Body of pancreas (tissue), 4 donors: ENCODE results near the gene GLIS1. TPM values are rescaled to one million over a fixed set of nuclear protein-coding genes. Genes with fewer than 3 reads are reported as not detected.

ENCODE experiments used
- ATAC-seq: fragments of 150-250 bp; one replicate; pipeline ENCODE4 v1.9.1; 2016
- DNase-seq, 4 donors: peaks; one replicate each; pipeline ENCODE4 v3.0.0-alpha.2; 2019
- H3K27ac ChIP-seq, 4 donors: fragments of 200-600 bp; sonication (generic); 1 replicate in 3 of 4; 2 replicates in 1 of 4; pipeline versions ENCODE4 v1.5.1 to v1.6.1; 2016 to 2019; ENCODE audit warnings: mild to moderate bottlenecking in 1 of 4, mixed read lengths in 1 of 4, moderate library complexity in 1 of 4
- H3K27me3 ChIP-seq, 2 donors: fragments of 200-600 bp; sonication (generic); one replicate each; pipeline ENCODE4 v1.6.0; 2016; ENCODE audit warnings: mild to moderate bottlenecking in 1 of 2
- H3K36me3 ChIP-seq, 2 donors: fragments of 200-600 bp; sonication (generic); replicated peaks in 1 of 2; 2 replicates each; pipeline ENCODE4 v1.5.1; 2016; ENCODE audit warnings: low read depth in 2 of 2; ENCODE audit not compliant: insufficient read depth in 1 of 2
- H3K4me1 ChIP-seq: fragments of 200-600 bp; sonication (generic); one replicate; pipeline ENCODE4 v1.6.0; 2016
- H3K4me3 ChIP-seq, 2 donors: fragments of 200-600 bp; sonication (generic); 1 replicate in 1 of 2; 2 replicates in 1 of 2; pipeline ENCODE4 v1.5.1; 2016 to 2019
- H3K9me3 ChIP-seq, 3 donors: fragments of 200-600 bp; sonication (generic); 1 replicate in 2 of 3; 2 replicates in 1 of 3; pipeline ENCODE4 v1.5.1; 2016
- POLR2A ChIP-seq, 3 donors: fragments of 450-650 bp; IDR thresholded peaks; one replicate each; pipeline ENCODE4 v1.6.1; 2016; ENCODE audit warnings: antibody characterized with exemption in 3 of 3, mild to moderate bottlenecking in 2 of 3
- WGBS, 2 donors: methylation state at CpG; one replicate each; pipeline ENCODE4 v1.1.5; 2017; 5-methylcytosine and 5-hydroxymethylcytosine counted together
- intact Hi-C: fragments of 100-400 bp; cut with DNase I; formaldehyde crosslinking; loops from one replicate; pipeline ENCODE4 v1.15.1; 2023
- total RNA-seq, 2 donors: library from RNA; depleted of rRNA; stranded (reverse); fragments of >200 nt; gene quantifications; one replicate each; pipeline ENCODE4 v1.1.0, GENCODE V29; 2016
- TF ChIP-seq, protein P1 (sequence below), 7 experiments: fragments of 450-650 bp in 4 of 7; fragments of 200-600 bp in 3 of 7; sonication (generic) in 3 of 7; IDR thresholded peaks; one replicate each; pipeline ENCODE4 v1.5.1; 2016 to 2019; ENCODE audit warnings: antibody characterized with exemption in 7 of 7

The GLIS1 gene
- total RNA-seq, 2 donors from 2014 or later: 0.33 TPM; not detected in 1

DNA sequence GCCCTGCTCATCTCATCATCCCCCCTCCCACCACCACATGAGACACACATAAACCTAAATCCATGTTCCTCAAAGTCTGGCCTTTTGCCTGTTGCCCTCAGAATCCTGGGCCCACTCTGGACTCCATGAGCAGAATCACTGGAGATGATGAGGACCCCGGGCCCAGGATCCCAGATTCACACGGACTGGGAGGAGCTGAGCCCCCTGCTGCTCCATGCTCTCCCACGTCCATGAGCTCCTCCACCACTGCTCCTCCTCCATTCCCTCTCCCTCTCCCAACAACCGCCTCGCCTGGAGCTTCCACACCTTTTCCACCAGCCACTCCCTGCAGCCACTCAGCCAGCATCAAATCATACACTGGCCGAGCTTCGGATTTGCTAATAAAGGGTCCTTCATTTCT lies 47.6 kb downstream of the GLIS1 start:
- TF ChIP-seq, protein P1, sequence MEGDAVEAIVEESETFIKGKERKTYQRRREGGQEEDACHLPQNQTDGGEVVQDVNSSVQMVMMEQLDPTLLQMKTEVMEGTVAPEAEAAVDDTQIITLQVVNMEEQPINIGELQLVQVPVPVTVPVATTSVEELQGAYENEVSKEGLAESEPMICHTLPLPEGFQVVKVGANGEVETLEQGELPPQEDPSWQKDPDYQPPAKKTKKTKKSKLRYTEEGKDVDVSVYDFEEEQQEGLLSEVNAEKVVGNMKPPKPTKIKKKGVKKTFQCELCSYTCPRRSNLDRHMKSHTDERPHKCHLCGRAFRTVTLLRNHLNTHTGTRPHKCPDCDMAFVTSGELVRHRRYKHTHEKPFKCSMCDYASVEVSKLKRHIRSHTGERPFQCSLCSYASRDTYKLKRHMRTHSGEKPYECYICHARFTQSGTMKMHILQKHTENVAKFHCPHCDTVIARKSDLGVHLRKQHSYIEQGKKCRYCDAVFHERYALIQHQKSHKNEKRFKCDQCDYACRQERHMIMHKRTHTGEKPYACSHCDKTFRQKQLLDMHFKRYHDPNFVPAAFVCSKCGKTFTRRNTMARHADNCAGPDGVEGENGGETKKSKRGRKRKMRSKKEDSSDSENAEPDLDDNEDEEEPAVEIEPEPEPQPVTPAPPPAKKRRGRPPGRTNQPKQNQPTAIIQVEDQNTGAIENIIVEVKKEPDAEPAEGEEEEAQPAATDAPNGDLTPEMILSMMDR (IDR thresholded peaks at IDR 0.05): no peak
- TF ChIP-seq POLR2A (IDR thresholded peaks at IDR 0.05): no peak
- Histone ChIP-seq H3K27me3 (no peaks in the 10 kb centered on the region), H3K9me3 (no peaks in the 10 kb centered on the region), H3K4me3 (no peak overlapping the region), H3K27ac (no peak overlapping the region), H3K4me1 (no peaks in the 10 kb centered on the region), H3K36me3 (no peaks in the 10 kb centered on the region)
- intact Hi-C loops: no loop called here
- DNase-seq (no peak), ATAC-seq (no peak)
- 68 to 78% methylated on average over 7 of the region's 7 CpGs for WGBS, 2 donors

DNA sequence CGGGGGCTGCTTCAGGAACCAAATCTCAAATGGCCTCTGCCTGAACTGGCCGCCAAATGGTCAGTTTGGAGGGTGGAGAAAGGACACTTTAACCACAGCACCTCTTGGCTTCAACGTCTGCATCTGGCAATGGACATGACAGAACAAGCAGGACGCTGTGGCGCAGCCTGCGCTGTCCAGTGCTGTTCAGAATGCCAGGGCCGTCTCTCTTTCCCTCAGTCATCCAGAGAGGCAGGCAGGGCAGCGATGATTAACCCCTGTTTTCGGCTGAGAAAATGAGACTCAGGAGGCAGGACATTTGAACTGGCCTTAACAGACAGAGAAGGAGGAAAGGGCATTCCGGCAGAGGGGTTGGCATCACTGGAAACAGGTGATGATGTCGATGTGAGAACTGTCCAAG lies 48.6 kb downstream of the GLIS1 start:
- DNase-seq: no peak
- H3K27me3 ChIP-seq: peaks cover 0 to 8% of the 10 kb centered on the region in 2 donors
- ATAC-seq: no peak
- WGBS, 2 donors: 79% methylated on average over 8 to 11 of the region's 11 CpGs
- H3K4me1 ChIP-seq: peaks cover 5% of the 10 kb centered on the region
- no peaks in the 10 kb centered on the region for H3K9me3 ChIP-seq
- TF ChIP-seq POLR2A (IDR thresholded peaks at IDR 0.05): no peak
- TF ChIP-seq, protein P1 (IDR thresholded peaks at IDR 0.05): no peak
- intact Hi-C loops: no loop called here
- H3K36me3 ChIP-seq: no peaks in the 10 kb centered on the region
- no peak overlapping the region for H3K27ac ChIP-seq
- H3K4me3 ChIP-seq: no peak overlapping the region

DNA sequence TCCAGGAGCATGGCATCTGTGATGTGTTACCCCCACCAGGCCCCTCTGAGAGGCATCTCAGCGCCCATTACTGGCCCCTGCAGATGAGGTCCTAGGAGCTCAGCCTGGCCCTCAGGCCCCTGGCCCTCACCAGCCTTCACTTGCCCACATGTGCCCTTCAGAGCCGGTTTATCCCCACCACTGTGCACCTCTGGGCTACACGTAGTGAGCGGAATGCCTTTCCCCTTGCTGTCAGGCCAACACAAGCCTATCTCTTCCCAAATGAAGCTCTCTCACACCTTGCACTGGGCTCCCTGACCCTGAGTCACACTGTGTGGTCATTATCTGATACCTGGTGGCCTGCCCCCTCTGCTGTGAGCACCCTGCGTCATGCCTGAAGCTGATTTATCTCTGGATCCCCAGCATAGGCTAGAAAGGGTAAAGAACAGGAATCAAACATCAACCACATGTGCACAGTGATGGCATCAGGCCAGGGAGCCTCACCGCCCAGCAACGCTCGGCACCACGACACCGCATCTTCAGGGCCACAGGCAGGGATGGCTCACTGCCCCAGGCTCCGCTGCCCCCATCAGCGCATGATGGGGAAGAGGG lies 49.1 kb downstream of the GLIS1 start:
- peaks cover 11% of the 10 kb centered on the region for H3K4me1 ChIP-seq
- no peaks in the 10 kb centered on the region for H3K9me3 ChIP-seq
- ATAC-seq (no peak), DNase-seq (no peak)
- intact Hi-C loops: no loop called here
- no peak for TF ChIP-seq POLR2A (IDR thresholded peaks at IDR 0.05)
- TF ChIP-seq, protein P1 (IDR thresholded peaks at IDR 0.05): no peak
- WGBS, 2 donors: 77 to 82% methylated on average over 12 of the region's 12 CpGs
- H3K36me3 ChIP-seq: no peaks in the 10 kb centered on the region
- H3K27ac ChIP-seq: no peak overlapping the region
- H3K4me3 ChIP-seq: no peak overlapping the region
- peaks cover 0 to 9% of the 10 kb centered on the region in 2 donors for H3K27me3 ChIP-seq

DNA sequence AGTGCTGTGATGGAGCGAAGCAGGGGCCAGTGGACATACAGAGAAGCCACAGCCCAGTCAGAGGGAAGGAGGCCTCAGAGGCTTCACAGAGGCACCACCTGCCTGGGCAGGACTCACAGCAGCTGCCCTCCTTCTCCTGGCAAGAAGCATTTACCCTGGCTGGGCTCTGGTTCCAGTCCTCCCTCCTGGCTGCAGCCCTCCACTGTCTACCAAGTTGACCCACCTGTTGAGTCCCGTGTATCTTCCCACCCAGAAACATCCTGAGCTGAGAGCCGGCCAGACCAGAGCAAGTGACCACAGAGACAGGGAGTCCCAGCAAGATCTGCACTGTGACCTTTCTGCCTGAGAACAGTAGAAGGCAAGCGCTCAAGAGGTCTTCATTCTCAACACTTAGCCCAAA lies 49.7 kb downstream of the GLIS1 start:
- no peak for TF ChIP-seq POLR2A (IDR thresholded peaks at IDR 0.05)
- TF ChIP-seq, protein P1 (IDR thresholded peaks at IDR 0.05): no peak
- no peak overlapping the region for H3K4me3 ChIP-seq
- no peaks in the 10 kb centered on the region for H3K36me3 ChIP-seq
- H3K9me3 ChIP-seq: no peaks in the 10 kb centered on the region
- DNase-seq: no peak
- H3K4me1 ChIP-seq: peaks cover 11% of the 10 kb centered on the region
- peaks cover 0 to 9% of the 10 kb centered on the region in 2 donors for H3K27me3 ChIP-seq
- intact Hi-C loops: no loop called here
- no peak overlapping the region for H3K27ac ChIP-seq
- ATAC-seq: no peak
- 67 to 71% methylated on average over 4 of the region's 4 CpGs for WGBS, 2 donors
